ENCODE data around the gene ZXDC.

ZXDC gene

GRCh38 chr3:126511291-126511690 is 35.6 kb upstream of the ZXDC start:
- DNase-seq = no peak

- DNase-seq = no peak
Observed at GRCh38 chr3:126510308-126510910, 34.7 kb upstream of the ZXDC start.

- no peak for DNase-seq
Observed at GRCh38 chr3:126509597-126510307, 34.1 kb upstream of the ZXDC start.

GRCh38 chr3:126508564-126508964 is 32.9 kb upstream of the ZXDC start:
- DNase-seq = no peak

- DNase-seq = no peak
Observed at GRCh38 chr3:126507886-126508285, 32.2 kb upstream of the ZXDC start.

- DNase-seq = no peak
Observed at GRCh38 chr3:126503701-126504100, 28.0 kb upstream of the ZXDC start.

GRCh38 chr3:126502656-126503055 is 27.0 kb upstream of the ZXDC start:
- DNase-seq = no peak

- DNase-seq = no peak
Observed at GRCh38 chr3:126501736-126502135, 26.0 kb upstream of the ZXDC start.

GRCh38 chr3:126501054-126501453 is 25.4 kb upstream of the ZXDC start:
- no peak for DNase-seq

GRCh38 chr3:126500016-126500415 is 24.3 kb upstream of the ZXDC start:
- no peak for DNase-seq

GRCh38 chr3:126499401-126499800 is 23.7 kb upstream of the ZXDC start:
- no peak for DNase-seq

- DNase-seq = no peak
Observed at GRCh38 chr3:126498929-126499328, 23.2 kb upstream of the ZXDC start.

- DNase-seq = no peak
Observed at GRCh38 chr3:126498461-126498860, 22.8 kb upstream of the ZXDC start.

- no peak for DNase-seq
Observed at GRCh38 chr3:126497956-126498355, 22.3 kb upstream of the ZXDC start.

- no peak for DNase-seq
Observed at GRCh38 chr3:126496894-126497850, 21.5 kb upstream of the ZXDC start.

GRCh38 chr3:126495786-126496185 is 20.1 kb upstream of the ZXDC start:
- DNase-seq = no peak

GRCh38 chr3:126494970-126495230 is 19.2 kb upstream of the ZXDC start:
- DNase-seq = no peak

- DNase-seq = no peak
Observed at GRCh38 chr3:126494204-126494969, 18.7 kb upstream of the ZXDC start.

- no peak for DNase-seq
Observed at GRCh38 chr3:126493739-126494138, 18.0 kb upstream of the ZXDC start.

GRCh38 chr3:126493051-126493450 is 17.4 kb upstream of the ZXDC start:
- no peak for DNase-seq

GRCh38 chr3:126491221-126492013 is 15.7 kb upstream of the ZXDC start:
- no peak for DNase-seq

- no peak for DNase-seq
Observed at GRCh38 chr3:126490619-126491018, 14.9 kb upstream of the ZXDC start.
